SK-N-DZ (cell line): Measurements from ENCODE around the gene EXOC6.
"Not testable (repeated sequence)": the region's sequence is repeated elsewhere in the genome, so short reads cannot be mapped to it uniquely, and the experiment has no call there.

Source experiments
- DNase-seq: peaks from one replicate; pipeline ENCODE4 v3.0.0-alpha.2; 2015; ENCODE audit warnings: low spot score

EXOC6 gene

GRCh38 chr10:93076871-93077270, 228.6 kb downstream of the EXOC6 start:
- DNase-seq = no peak

GRCh38 chr10:93077860-93078337, 229.6 kb downstream of the EXOC6 start:
- no peak for DNase-seq

- DNase-seq = no peak
Observed at GRCh38 chr10:93079663-93080349, 231.5 kb downstream of the EXOC6 start.

- peak; percentile 44 for DNase-seq
Observed at GRCh38 chr10:93080350-93081046, 232.2 kb downstream of the EXOC6 start.

- no peak for DNase-seq
Observed at GRCh38 chr10:93081318-93081717, 233.0 kb downstream of the EXOC6 start.

- no peak for DNase-seq
Observed at GRCh38 chr10:93081834-93082233, 233.5 kb downstream of the EXOC6 start.

GRCh38 chr10:93083743-93084539, 235.6 kb downstream of the EXOC6 start:
- DNase-seq = no peak

- DNase-seq = no peak
Observed at GRCh38 chr10:93085272-93085859, 237.0 kb downstream of the EXOC6 start.

- no peak for DNase-seq
Observed at GRCh38 chr10:93086289-93086688, 238.0 kb downstream of the EXOC6 start.

- no peak for DNase-seq
Observed at GRCh38 chr10:93087846-93088245, 239.5 kb downstream of the EXOC6 start.

- DNase-seq = no peak
Observed at GRCh38 chr10:93088466-93088865, 240.1 kb downstream of the EXOC6 start.

GRCh38 chr10:93090619-93091018, 242.3 kb downstream of the EXOC6 start:
- no peak for DNase-seq

- no peak for DNase-seq
Observed at GRCh38 chr10:93091960-93092359, 243.6 kb downstream of the EXOC6 start.

- DNase-seq = no peak
Observed at GRCh38 chr10:93095225-93095624, 246.9 kb downstream of the EXOC6 start.

GRCh38 chr10:93096901-93097300, 248.6 kb downstream of the EXOC6 start:
- no peak for DNase-seq

- no peak for DNase-seq
Observed at GRCh38 chr10:93097386-93097785, 249.1 kb downstream of the EXOC6 start.

GRCh38 chr10:93098816-93099215, 250.5 kb downstream of the EXOC6 start:
- no peak for DNase-seq

- no peak for DNase-seq
Observed at GRCh38 chr10:93099670-93100069, 251.3 kb downstream of the EXOC6 start.

GRCh38 chr10:93101148-93101547, 252.8 kb downstream of the EXOC6 start:
- DNase-seq = not testable (repeated sequence)

- DNase-seq = no peak
Observed at GRCh38 chr10:93103953-93104352, 255.6 kb downstream of the EXOC6 start.

- no peak for DNase-seq
Observed at GRCh38 chr10:93106631-93107072, 258.3 kb downstream of the EXOC6 start.
